ELR (cell line): ENCODE measurements around the gene GRK1.

ENCODE experiments used
- DNase-seq: peaks from one replicate; pipeline ENCODE4 v3.0.0-alpha.2; 2015; ENCODE audit warnings: low read depth

Gene GRK1

GRCh38 chr13:113775451-113776145 lies 108.6 kb downstream of the GRK1 start:
- no peak for DNase-seq

- no peak for DNase-seq
Observed at GRCh38 chr13:113776231-113777125, 109.5 kb downstream of the GRK1 start.

GRCh38 chr13:113777311-113778260 lies 110.6 kb downstream of the GRK1 start:
- DNase-seq, result peak; percentile 40

GRCh38 chr13:113781571-113781970 lies 114.6 kb downstream of the GRK1 start:
- no peak for DNase-seq

GRCh38 chr13:113782472-113782871 lies 115.5 kb downstream of the GRK1 start:
- no peak for DNase-seq

- no peak for DNase-seq
Observed at GRCh38 chr13:113783200-113783881, 116.3 kb downstream of the GRK1 start.

- no peak for DNase-seq
Observed at GRCh38 chr13:113783966-113784644, 117.1 kb downstream of the GRK1 start.

GRCh38 chr13:113784645-113785024 lies 117.6 kb downstream of the GRK1 start:
- DNase-seq, result no peak

GRCh38 chr13:113785051-113786010 lies 118.3 kb downstream of the GRK1 start:
- peak; percentile 97 for DNase-seq

GRCh38 chr13:113786262-113786841 lies 119.3 kb downstream of the GRK1 start:
- peak; percentile 80 for DNase-seq
